Camera-type eye (tissue), 1 donor: ENCODE results near the gene GPR84. TPM values are rescaled to one million over a fixed set of nuclear protein-coding genes. Genes with fewer than 3 reads are reported as not detected.

Experiments
- total RNA-seq: library from RNA; depleted of rRNA; stranded (reverse); fragments of >200 nt; gene quantifications from one replicate; pipeline ENCODE4 v1.2.3, GENCODE V29; 2014

Gene GPR84
- 0.16 TPM for total RNA-seq

DNA sequence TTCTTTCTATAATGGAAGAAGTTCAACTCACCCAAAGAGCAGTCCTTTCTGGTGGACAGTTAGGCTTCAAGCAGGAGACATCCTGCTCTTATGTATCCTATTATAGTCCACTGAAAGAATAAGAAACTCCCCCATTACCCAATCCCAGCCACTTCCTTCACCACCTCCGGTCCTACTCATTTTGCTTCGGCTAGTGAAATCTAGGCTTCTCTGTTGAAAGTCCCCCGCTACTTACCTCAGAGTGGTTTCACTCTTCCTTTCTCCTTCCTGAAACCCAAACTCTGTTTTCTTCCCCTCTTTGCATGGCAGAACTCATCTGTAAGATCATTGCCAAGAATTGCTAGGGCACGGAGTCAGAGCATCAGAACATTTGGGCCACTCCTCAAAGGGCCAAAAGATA lies at the start of gene GPR84:
GPR84 (minus strand) TSS at position 74 of the 400 bp plus-strand sequence. CDS start 635 bp downstream, outside the sequence.

DNA sequence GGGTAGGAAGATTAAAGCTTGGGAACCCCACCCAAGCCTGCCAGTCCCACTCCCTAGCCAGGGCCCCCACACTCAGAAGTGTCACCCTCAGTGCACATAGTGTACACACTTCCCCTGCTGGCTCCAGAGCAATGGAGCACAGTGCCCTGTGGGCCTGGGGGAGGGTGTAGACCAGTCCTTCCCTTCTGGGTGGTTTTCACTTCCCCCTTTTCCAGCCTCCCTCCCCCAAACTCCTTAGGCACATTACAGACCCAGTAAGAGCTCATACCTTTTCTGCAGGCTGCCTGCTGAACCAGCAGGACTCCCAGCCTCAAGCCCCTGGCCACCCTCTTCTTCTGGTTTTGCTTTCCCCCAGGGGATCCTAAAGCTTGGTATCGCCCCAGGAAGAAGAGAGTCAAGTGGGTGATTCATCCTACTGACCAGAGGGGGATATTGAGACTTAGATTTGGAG lies 20.3 kb upstream of the GPR84 start, which contains the start of gene ZNF385A:
ZNF385A (minus strand) TSS at position 143 of the 451 bp plus-strand sequence. CDS start 219 bp downstream, outside the sequence.

DNA sequence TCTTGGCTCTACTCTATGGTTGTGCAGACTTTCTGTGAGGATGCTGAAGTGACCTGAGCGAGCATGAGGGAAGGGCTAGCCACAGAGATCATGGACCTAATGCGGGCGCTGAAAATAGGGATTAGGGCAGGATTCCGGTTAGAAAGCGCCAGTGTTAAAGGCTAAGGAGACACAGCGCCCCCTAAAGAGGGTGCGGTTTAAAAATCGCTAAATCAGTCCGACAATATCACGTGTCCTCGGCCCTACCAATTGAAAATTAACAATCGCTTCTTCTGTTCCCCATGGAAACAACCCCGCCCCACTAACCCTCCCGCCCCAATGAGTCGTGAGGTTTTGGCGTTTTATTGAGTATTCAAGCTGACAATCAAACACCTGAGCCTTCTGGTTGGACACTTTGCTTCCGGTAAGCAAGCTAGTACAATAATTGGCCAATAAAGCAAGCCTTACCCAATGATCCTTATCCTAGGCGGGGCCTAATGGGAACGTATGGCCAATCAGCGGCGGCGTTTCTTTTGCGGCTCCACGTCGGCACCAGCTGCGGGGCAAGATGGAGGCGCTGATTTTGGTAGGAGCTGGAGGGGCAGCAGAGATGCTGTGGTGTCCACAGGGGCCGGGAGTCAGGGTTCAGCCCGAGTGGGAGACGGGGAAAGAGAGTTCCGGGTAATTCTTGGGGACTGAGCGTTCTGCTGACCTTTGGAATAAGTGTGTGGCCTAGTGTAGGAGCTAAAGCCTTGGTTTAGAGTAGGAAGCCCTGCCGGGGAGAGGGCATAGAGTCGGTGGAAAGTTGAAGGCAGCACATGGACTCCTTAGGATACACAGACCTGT lies 39.5 kb downstream of the GPR84 start, which contains the start of gene COPZ1:
COPZ1 (plus strand) TSS at position 515 of the 825 bp plus-strand sequence; CDS start at position 548, 33 bp downstream.

Other genes starting within 250 kb of the GPR84 start
- gene SMUG1, start 175.5 kb downstream of the GPR84 start, total RNA-seq: 35.5 TPM
- 128 TPM for gene CBX5, start 84.4 kb downstream of the GPR84 start, total RNA-seq
- gene HNRNPA1, start 83.8 kb downstream of the GPR84 start, total RNA-seq: 851 TPM
- 3.7 TPM for gene NFE2, start 63.5 kb downstream of the GPR84 start, total RNA-seq
- 129 TPM for gene COPZ1, start 39.4 kb downstream of the GPR84 start, total RNA-seq
- gene ZNF385A, start 20.2 kb upstream of the GPR84 start, total RNA-seq: 105 TPM
- gene ITGA5, start 54.8 kb upstream of the GPR84 start, total RNA-seq: 45.5 TPM
- gene GTSF1, start 109.1 kb upstream of the GPR84 start, total RNA-seq: not detected
- gene NCKAP1L, start 133.3 kb upstream of the GPR84 start, total RNA-seq: 5.2 TPM
- 5.1 TPM for gene PDE1B, start 185.1 kb upstream of the GPR84 start, total RNA-seq
- gene PPP1R1A, start 224.2 kb upstream of the GPR84 start, total RNA-seq: 8.8 TPM